Prostate gland (tissue), 2 donors: ENCODE measurements around the gene HPS1. TPM values are rescaled to one million over a fixed set of nuclear protein-coding genes. Genes with fewer than 3 reads are reported as not detected.

ENCODE experiments used
- DNase-seq: peaks from one replicate; pipeline ENCODE4 v3.0.0-alpha.2; 2019; ENCODE audit warnings: low spot score
- H3K27ac ChIP-seq, 2 donors: fragments of 200-600 bp; sonication (generic); 2 replicates each; pipeline ENCODE4 v1.5.1; 2017 to 2019
- H3K27me3 ChIP-seq: fragments of 200-600 bp; sonication (generic); replicated peaks from 2 replicates; pipeline ENCODE4 v1.5.1; 2019; ENCODE audit not compliant: insufficient read depth
- H3K36me3 ChIP-seq, 2 donors: fragments of 200-600 bp; sonication (generic); 1 replicate in 1 of 2; 2 replicates in 1 of 2; pipeline versions ENCODE4 v1.5.1 to v1.8.1; 2017 to 2019
- H3K4me1 ChIP-seq: fragments of 200-600 bp; sonication (generic); replicated peaks from 2 replicates; pipeline ENCODE4 v1.5.1; 2019
- H3K4me3 ChIP-seq, 2 donors: fragments of 200-600 bp; sonication (generic); 2 replicates each; pipeline ENCODE4 v1.5.1; 2017 to 2019
- H3K9me3 ChIP-seq: fragments of 200-600 bp; sonication (generic); 2 replicates; pipeline ENCODE4 v1.5.1; 2017
- POLR2A ChIP-seq: fragments of 450-650 bp; IDR thresholded peaks from one replicate; pipeline ENCODE4 v1.6.1; 2016; ENCODE audit warnings: antibody characterized with exemption, mild to moderate bottlenecking
- POLR2AphosphoS5 ChIP-seq: sonication (generic); formaldehyde crosslinking; IDR thresholded peaks from one replicate; pipeline ENCODE4 v1.6.1; 2017; ENCODE audit warnings: antibody characterized with exemption
- WGBS: methylation state at CpG from one replicate; pipeline ENCODE4 v1.1.5; 2018; 5-methylcytosine and 5-hydroxymethylcytosine counted together
- intact Hi-C: fragments of 100-400 bp; cut with DNase I; formaldehyde crosslinking; loops from one replicate; pipeline ENCODE4 v1.14.2; 2022
- total RNA-seq, 2 donors: library from RNA; depleted of rRNA; stranded (reverse); fragments of >200 nt; gene quantifications; one replicate each; pipeline ENCODE4 v1.1.0, GENCODE V29; 2016
- TF ChIP-seq, protein P1 (sequence below), 4 experiments: fragments of 200-600 bp in 2 of 4; fragments of 450-650 bp in 2 of 4; sonication (generic) in 2 of 4; IDR thresholded peaks; 1 replicate in 3 of 4; 2 replicates in 1 of 4; pipeline ENCODE4 v1.5.1; 2016 to 2019; ENCODE audit warnings: antibody characterized with exemption in 4 of 4, mild to moderate bottlenecking in 2 of 4, moderate library complexity in 2 of 4

The HPS1 gene
- total RNA-seq, 2 donors from 2014 or later: 59.9 to 93.6 TPM

DNA sequence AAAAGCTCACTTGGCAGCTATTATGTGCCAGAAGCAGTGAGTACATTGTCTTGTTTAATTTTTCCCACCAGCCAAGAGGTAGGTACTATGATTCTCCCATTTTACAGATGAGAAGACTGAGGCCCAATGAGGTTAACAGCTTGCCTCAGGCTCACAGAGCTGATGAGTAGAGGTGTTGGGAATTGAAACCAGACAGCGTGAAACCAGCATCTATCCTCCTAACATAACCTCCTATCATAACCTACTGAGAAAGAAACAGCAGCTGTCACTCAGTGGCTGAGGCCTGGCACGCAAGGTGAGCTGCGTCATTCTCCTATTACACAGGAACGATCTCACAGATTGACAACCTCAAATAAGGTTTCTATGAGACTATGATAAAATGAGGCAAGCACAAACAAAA, 37.9 kb downstream of the HPS1 start:
- Histone ChIP-seq H3K4me1 (no peaks in the 10 kb centered on the region), H3K27me3 (no peaks in the 10 kb centered on the region), H3K27ac (no peak overlapping the region), H3K4me3 (no peak overlapping the region), H3K9me3 (no peaks in the 10 kb centered on the region), H3K36me3 (no peaks in the 10 kb centered on the region)
- intact Hi-C loops: no loop called here
- DNase-seq: no peak
- TF ChIP-seq POLR2A: no peak
- TF ChIP-seq, protein P1, sequence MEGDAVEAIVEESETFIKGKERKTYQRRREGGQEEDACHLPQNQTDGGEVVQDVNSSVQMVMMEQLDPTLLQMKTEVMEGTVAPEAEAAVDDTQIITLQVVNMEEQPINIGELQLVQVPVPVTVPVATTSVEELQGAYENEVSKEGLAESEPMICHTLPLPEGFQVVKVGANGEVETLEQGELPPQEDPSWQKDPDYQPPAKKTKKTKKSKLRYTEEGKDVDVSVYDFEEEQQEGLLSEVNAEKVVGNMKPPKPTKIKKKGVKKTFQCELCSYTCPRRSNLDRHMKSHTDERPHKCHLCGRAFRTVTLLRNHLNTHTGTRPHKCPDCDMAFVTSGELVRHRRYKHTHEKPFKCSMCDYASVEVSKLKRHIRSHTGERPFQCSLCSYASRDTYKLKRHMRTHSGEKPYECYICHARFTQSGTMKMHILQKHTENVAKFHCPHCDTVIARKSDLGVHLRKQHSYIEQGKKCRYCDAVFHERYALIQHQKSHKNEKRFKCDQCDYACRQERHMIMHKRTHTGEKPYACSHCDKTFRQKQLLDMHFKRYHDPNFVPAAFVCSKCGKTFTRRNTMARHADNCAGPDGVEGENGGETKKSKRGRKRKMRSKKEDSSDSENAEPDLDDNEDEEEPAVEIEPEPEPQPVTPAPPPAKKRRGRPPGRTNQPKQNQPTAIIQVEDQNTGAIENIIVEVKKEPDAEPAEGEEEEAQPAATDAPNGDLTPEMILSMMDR (IDR thresholded peaks at IDR 0.05): no peak
- no peak for TF ChIP-seq POLR2AphosphoS5
- 94% methylated on average over 4 of the region's 4 CpGs for WGBS

DNA sequence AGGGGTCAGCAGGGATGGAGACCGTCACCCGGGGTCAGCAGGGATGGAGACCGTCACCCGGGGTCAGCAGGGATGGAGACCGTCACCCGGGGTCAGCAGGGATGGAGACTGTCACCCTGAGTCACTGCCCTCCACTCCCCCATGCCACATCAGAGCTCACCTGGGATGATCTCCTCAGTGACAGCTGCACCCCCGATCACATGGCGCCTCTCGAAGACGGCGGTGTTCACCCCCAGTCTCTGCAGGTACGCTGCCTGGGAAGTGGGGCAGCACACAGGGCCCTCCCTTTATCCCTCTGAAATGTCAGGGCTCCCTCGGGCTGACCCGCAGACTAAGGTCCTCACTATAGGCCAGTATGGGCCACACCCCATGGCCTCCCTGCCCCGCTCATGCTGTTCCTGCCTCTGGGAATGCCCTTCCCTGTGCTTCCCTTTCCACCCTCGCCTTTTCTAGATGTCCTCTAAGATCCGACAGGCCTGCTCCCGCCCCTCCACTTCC, 38.9 kb downstream of the HPS1 start:
- no peaks in the 10 kb centered on the region for H3K27me3 ChIP-seq
- no peaks in the 10 kb centered on the region for H3K36me3 ChIP-seq
- H3K9me3 ChIP-seq: no peaks in the 10 kb centered on the region
- DNase-seq: no peak
- intact Hi-C loops: no loop called here
- no peaks in the 10 kb centered on the region for H3K4me1 ChIP-seq
- H3K27ac ChIP-seq: no peak overlapping the region
- TF ChIP-seq POLR2A: no peak
- no peak for TF ChIP-seq POLR2AphosphoS5
- TF ChIP-seq, protein P1 (IDR thresholded peaks at IDR 0.05): no peak
- H3K4me3 ChIP-seq: no peak overlapping the region
- 87% methylated on average over 16 of the region's 18 CpGs for WGBS

DNA sequence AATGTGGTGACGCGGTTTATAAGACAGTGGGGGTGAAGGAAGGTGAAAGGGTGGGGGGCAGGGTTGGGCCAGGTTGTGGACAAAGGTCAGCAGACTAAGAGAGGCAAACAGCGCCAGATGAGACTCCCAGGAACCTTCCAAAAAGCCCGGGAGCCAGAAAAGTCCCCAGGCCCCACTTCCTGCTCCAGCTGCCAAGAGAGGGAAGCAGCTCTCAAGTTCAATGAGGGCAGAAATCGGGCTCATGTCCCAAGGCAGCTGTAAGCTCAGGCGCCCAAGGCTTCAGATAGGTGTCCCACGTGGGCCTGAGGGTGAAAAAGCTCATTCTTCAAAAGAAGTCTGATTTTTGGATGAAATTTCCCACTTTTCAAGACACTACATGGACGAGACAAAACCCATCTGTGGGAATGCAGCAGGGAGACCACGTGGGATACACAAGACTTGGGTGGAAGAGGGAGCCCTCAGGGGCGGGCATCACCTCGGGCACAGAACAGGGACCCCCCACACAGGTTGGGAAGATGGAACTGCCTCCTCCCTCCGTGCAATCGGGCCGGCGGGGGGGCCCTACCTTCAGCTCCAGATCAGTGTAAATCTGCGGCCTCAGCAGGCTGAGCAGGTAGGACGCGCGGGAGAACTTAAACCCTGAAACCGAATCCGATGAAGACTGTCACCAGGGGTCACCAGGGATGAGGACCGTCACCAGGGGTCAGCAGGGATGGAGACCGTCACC, 39.6 kb downstream of the HPS1 start:
- no peaks in the 10 kb centered on the region for H3K36me3 ChIP-seq
- H3K4me1 ChIP-seq: no peaks in the 10 kb centered on the region
- H3K9me3 ChIP-seq: no peaks in the 10 kb centered on the region
- 70% methylated on average over 23 of the region's 23 CpGs for WGBS
- intact Hi-C loops: no loop called here
- TF ChIP-seq, protein P1 (IDR thresholded peaks at IDR 0.05): no peak
- TF ChIP-seq POLR2A (no peak), POLR2AphosphoS5 (no peak)
- H3K27me3 ChIP-seq: no peaks in the 10 kb centered on the region
- H3K27ac ChIP-seq: no peak overlapping the region
- DNase-seq: no peak
- no peak overlapping the region for H3K4me3 ChIP-seq

DNA sequence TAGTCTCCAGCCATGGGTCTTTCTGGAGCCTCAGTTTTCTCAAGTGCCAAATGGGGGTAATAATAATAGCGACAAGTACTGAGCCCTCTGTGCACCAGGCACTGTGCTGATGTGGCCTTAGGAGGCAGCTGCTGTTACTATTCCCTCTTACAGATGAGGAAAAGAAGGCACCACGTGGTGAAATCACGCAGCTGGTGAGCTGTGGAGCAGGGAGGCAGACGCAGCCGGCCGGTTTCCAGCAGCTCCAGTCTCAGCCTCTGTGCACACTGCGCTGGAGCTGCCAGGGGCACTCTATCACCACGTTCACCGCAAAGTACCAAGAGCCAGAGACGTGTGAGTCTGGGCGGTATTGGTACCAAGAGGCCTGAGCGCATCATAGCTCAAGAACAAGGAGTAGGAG, 41.3 kb downstream of the HPS1 start:
- Histone ChIP-seq H3K4me1 (no peaks in the 10 kb centered on the region), H3K27me3 (no peaks in the 10 kb centered on the region), H3K9me3 (no peaks in the 10 kb centered on the region), H3K4me3 (no peak overlapping the region), H3K27ac (no peak overlapping the region), H3K36me3 (no peaks in the 10 kb centered on the region)
- TF ChIP-seq POLR2A: no peak
- TF ChIP-seq POLR2AphosphoS5: no peak
- TF ChIP-seq, protein P1 (IDR thresholded peaks at IDR 0.05): no peak
- 83% methylated on average over 12 of the region's 12 CpGs for WGBS
- intact Hi-C loops: no loop called here
- DNase-seq: no peak
